Measurements from ENCODE around the gene NELL2. TPM values are rescaled to one million over a fixed set of nuclear protein-coding genes. Genes with fewer than 3 reads are reported as not detected.

Gene NELL2
- total and polyA plus RNA-seq, 4 donors = 0.09 to 0.42 (median 0.17) TPM; not detected in 1

GRCh38 chr12:44848703-44849085 lies 27.4 kb downstream of the NELL2 start:
- H3K27me3 ChIP-seq (ENCODE audit: control insufficient read depth in 4 of 4, insufficient read depth in 4 of 4, low read length in 3 of 4) = no peaks in the 10 kb centered on the region
- H3K4me1 ChIP-seq (ENCODE audit: control insufficient read depth in 4 of 4, insufficient read depth in 4 of 4, low read length in 3 of 4) = no peaks in the 10 kb centered on the region
- no peak overlapping the region for H3K27ac ChIP-seq (ENCODE audit: low read depth in 1 of 2, low read length in 2 of 2)
- no peak overlapping the region for H3K9ac ChIP-seq (ENCODE audit: low read depth in 1 of 2, low read length in 2 of 2)
- H3K36me3 ChIP-seq (ENCODE audit: control insufficient read depth in 4 of 4, insufficient read depth in 3 of 4, low read depth in 1 of 4, low read length in 3 of 4) = no peaks in the 10 kb centered on the region
- H3K4me3 ChIP-seq (ENCODE audit: low read depth in 1 of 3, low read length in 3 of 3) = no peak overlapping the region
- TF ChIP-seq FOXA2 (IDR thresholded peaks at IDR 0.05) = no peak
- no peak for TF ChIP-seq RXRA (IDR thresholded peaks at IDR 0.05)
- no peak for TF ChIP-seq TAF1 (conservative IDR thresholded peaks at IDR 0.05)
- no peak for TF ChIP-seq GABPA (IDR thresholded peaks at IDR 0.05 in 1 of 2, conservative IDR thresholded peaks at IDR 0.05 in 1 of 2)
- TF ChIP-seq NR2F2 (IDR thresholded peaks at IDR 0.05) = no peak
- TF ChIP-seq JUND (IDR thresholded peaks at IDR 0.05) = no peak
- TF ChIP-seq MAX (IDR thresholded peaks at IDR 0.05) = no peak
- no peak for TF ChIP-seq SP1 (IDR thresholded peaks at IDR 0.05)
- TF ChIP-seq RAD21 (IDR thresholded peaks at IDR 0.05) = no peak
- no peak for TF ChIP-seq YY1 (IDR thresholded peaks at IDR 0.05)
- TF ChIP-seq HNF4A (conservative IDR thresholded peaks at IDR 0.05) = no peak
- TF ChIP-seq EGR1 (IDR thresholded peaks at IDR 0.05; ENCODE audit: low read depth in 2 of 2) = no peak
- no peak for TF ChIP-seq HNF4G (IDR thresholded peaks at IDR 0.05)
- TF ChIP-seq ZBTB33 (IDR thresholded peaks at IDR 0.05) = no peak
- no peak for TF ChIP-seq FOXA1 (IDR thresholded peaks at IDR 0.05)
- TF ChIP-seq ATF3 (IDR thresholded peaks at IDR 0.05) = no peak
- no peak for TF ChIP-seq CTCF (IDR thresholded peaks at IDR 0.05; ENCODE audit: low read depth, low read length, missing input control)
- TF ChIP-seq REST (IDR thresholded peaks at IDR 0.05) = no peak
- DNase-seq (ENCODE audit: low spot score) = no peak
- WGBS = 48% methylated on average over 2 of the region's 2 CpGs
- no peaks in the 10 kb centered on the region for H3K9me3 ChIP-seq (ENCODE audit: control insufficient read depth in 4 of 4, low read length in 3 of 4)

All from liver (tissue), 9 donors.